Activated CD4-positive, alpha-beta T cell treated with anti-CD3 and anti-CD28 coated beads for 48 hours (primary cell): Measurements from ENCODE around the gene PIGK.

Experiments used
- DNase-seq: peaks from one replicate; pipeline ENCODE4 v3.0.0-alpha.2; 2020

PIGK gene

DNA sequence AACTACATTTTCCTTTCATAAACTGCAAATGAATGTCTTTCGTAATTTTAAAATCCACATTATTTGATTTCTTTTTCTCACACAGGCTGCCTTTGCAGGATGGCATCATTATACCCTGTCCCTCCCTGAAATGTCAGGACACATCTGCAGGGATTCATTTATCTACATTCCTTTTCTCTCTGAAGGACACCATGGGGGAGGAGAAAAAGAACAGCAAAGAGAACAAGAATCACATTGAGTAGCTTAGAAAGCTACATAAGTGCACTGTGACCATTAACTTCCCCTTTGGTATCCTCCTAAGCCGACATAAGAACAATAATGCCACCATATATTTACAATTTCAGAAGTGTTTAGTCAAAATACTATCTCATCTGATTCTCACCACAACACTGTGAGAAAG is 129.5 kb downstream of the PIGK start:
- no peak for DNase-seq

DNA sequence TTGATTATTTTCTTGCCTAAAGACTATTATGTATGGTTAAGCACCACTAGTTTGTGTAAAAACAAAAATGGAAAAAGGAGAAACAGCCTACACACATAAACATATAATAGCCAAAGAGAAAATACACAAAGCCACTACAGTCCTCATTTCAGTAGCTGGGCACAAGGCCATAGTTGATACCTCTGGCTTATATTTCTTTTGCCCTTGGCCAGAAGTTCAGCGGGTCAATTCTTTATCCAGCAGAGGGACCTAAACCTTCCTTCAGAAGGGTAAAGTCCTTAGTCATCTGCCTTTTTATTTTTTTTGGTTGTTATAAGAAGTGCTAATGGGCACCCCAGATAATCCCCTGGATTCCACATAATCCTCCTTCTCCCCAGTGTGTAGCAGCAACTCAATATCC is 134.1 kb downstream of the PIGK start:
- DNase-seq: no peak

DNA sequence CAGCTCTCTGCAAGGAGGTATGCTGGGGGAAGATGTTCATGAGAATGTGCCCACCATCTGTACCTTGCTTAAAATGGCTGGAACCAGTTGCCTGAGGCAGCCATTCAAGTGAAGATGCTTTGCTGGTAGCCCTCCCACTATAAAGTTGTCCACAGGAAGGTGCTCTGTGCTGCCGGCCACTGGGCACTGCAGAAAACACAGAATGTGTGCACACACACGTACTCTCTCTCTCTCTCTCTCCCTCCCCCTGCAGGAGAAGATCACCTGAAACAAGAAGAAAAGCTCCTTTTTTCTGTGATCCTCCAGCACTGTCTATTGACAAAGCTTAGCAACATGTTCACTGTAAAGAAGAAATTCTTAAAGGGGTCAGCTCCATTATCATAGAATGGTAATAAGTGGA is 134.8 kb downstream of the PIGK start:
- no peak for DNase-seq

DNA sequence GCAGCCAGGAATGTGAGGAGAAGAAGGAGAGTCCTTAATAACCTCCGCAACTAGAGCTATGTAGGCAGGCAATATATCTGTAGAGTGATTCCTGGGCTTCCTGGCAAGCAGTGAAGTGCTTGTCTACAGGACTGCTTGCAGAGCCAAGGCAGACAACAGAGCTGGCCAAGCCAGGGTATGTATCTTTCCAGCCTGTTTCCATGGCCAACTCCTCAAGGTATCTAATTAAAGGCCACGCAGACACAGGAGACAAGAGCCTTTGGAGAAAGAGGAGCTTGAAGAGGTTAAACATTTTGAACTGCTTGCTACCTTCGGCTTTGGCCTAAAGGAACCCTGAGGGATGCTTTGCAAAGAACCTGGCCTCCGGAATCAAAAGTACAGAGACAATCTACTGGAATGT is 137.4 kb downstream of the PIGK start:
- DNase-seq: no peak

DNA sequence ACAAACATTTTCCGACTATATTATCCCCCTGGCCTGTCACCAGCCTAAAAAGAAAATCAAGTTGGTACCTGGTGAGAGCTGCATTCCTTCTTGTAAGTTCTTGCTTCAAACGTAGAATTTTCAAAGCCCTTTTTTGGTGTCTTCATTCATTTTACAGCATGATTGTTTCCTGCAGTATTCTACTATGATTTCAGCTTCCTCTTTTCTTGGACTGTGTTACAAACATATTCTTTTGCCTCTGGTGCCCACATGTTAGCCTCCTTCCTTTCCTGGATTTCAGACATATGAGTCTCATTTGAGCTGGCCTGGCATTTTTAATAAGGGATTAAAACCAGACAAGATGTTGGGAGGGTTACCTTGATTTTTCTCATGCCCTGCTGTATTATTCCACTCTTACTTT is 142.5 kb downstream of the PIGK start:
- DNase-seq: no peak

- no peak for DNase-seq
Observed at GRCh38 chr1:77068013-77068412, 151.2 kb downstream of the PIGK start.

GRCh38 chr1:77065693-77066342 is 153.4 kb downstream of the PIGK start:
- no peak for DNase-seq

DNA sequence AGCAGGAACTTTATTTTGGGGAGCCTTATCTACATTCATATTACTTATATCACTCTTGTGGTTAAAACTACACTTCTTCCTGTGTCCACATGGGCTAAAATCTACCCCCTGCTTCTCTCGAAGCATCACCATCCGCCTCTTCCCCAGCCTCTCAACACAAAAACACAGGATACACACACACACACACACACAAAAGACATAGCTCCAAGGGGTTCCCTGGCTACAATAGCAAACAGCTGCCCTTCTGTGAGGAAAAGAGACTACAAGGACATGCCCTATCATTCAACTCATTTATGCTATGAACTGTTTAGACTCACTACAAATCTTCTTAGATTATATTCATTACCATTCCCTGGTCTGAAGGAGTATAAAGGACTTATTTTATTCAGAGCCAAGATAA is 155.0 kb downstream of the PIGK start:
- no peak for DNase-seq

DNA sequence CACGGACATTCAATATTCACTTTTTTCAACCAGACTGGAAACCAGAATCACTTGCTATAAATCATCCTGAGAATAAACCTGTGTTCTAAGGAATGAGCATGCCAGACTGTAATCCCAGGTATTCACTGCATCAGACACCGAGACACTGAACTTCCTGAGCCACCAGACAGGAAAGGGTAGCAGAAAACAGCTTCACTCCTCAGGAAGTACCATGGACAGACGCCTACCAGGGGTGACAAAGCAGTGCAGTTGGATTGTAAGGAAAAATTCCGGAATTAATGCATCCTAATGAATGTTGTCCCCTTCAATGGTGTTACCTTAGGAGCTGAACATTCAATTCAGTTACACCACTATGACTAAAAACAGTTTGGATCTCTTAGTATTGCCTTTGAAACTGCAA is 156.1 kb downstream of the PIGK start:
- no peak for DNase-seq

DNA sequence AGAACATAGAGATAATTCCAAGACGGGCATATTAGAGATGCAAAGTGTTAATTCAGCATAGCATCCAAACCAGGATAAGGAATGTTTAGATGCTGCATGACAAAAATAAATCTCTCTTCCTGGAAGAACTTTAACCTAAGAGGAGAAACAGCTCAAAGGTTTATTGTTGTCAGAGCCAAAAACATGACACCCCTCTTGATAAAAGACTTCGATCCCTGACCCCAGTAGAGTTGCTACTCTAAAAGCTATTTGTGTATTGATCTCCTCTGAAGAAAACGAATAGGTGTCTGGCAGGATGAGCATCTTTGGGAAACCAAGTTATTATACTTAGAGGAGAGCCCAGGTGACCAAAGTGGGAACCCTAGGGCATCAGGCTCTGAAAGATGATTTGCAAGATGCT is 158.1 kb downstream of the PIGK start:
- DNase-seq: no peak

DNA sequence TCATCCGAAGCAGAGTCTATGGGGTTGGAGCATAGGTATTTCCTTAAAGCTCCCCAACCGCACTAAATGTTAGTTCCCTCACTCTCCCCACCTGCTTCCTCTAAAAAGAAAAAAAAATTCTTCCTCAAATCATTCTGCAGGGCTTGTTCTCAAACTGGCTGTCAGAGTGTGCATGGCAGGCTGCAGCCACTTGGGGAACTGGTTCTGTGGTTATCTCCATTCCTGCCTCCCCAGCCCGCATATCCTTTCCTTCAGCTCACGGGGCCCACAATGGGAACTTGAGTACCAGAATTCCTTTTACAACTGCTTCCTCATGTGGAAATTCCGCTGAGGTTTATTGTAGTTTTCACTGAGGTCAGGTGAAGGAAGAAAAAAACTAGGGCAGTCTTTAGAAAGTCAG is 159.2 kb downstream of the PIGK start:
- DNase-seq: no peak

DNA sequence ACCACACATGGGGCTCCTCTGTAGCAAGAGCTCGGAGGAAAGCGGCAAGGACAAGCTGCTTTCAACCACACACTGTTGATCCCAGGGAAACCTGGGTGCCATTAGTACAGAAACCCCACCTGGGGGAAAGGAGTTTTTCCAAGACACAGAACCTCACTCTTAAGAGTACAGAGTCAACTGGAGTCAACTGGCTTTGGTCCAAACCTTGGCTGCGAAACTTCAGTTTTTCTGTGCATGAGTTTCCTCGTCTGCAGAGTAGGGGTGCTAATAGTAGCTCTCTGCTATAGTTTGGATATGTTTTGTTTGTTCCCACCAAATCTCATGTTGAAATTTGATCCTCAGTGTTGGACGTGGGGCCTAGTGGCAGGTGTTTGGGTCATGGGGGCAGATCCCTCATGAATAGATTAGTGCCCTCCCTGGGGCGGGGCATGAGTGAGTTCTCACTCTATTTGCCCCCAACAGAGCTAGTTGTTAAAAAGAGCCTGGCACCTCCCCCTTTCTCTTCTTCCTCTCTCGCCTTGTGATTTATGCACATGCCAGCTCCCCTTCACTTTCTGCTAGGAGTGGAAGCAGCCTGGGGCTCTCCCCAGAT is 161.1 kb downstream of the PIGK start:
- no peak for DNase-seq

GRCh38 chr1:77056525-77056924 is 162.7 kb downstream of the PIGK start:
- DNase-seq: no peak

DNA sequence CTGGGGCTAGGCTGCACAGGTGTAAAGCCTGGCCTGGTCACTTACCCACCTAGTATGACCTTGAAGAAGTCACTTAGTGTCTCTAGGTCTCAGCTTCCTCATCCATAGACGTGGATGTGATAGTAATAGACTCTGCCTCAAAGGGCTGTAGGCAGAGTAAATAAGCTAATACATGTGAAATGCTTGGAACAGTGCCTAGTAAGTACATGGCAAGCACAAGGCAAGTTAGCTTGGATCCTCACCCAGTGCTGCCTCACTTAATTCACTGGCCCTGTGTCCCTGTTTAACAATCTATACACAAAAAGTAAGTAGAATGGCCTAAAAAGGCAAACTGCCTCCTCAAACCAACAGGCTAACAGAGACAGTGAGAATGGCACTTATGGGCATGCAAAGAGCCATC is 167.8 kb downstream of the PIGK start:
- no peak for DNase-seq

- DNase-seq: no peak
Observed at GRCh38 chr1:77048615-77049005, 170.6 kb downstream of the PIGK start.

DNA sequence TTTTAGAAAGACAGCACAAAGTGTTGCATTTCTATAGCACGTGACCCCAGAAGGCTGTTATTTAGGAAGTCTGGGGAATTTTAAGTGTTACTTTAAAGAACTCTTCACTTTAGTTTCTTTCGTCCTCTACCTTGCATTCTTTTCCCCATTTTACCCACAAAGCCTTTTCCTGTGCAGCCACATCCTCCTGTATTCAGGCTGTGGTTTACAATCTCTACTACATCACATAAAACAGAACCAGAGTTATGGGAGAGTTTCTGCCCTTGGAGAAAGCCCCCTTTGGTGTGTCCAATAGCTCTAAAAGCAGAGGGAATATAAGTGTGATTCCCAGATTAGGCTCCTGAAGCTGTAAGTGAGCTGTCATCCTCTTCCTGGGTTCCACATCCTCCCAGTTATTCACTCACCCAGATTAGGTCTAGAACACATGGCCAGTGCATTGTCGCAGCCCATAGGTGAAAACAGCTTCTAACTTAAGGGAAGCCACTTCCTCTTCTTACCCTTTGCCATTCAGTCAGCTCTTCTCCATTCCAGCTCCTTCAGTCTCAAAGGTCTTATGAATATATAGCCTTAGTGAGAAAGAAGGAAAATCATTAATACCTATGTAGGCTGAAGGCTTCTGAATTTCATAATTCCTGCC is 171.1 kb downstream of the PIGK start:
- no peak for DNase-seq

GRCh38 chr1:77047575-77047974 is 171.7 kb downstream of the PIGK start:
- DNase-seq: no peak

DNA sequence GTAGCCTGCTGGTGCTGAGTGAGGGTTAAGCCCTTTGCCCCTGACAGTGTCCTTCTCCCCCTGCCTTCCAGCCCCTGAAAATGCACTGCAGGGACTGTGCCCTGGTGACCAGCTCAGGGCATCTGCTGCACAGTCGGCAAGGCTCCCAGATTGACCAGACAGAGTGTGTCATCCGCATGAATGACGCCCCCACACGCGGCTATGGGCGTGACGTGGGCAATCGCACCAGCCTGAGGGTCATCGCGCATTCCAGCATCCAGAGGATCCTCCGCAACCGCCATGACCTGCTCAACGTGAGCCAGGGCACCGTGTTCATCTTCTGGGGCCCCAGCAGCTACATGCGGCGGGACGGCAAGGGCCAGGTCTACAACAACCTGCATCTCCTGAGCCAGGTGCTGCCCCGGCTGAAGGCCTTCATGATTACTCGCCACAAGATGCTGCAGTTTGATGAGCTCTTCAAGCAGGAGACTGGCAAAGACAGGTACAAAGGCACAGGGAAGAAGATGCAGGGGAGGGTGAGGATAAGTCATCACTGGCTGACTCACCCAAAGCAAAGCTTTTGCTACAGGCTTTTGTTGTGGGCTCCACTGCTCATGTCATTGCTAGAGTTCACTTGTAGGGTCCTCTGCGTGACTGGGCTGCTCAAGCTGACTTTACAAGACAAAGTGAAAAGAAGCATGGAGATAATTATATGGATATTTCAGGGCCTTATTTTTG is 174.9 kb downstream of the PIGK start:
- peak; percentile 28 for DNase-seq

- no peak for DNase-seq
Observed at GRCh38 chr1:77040826-77041225, 178.4 kb downstream of the PIGK start.

DNA sequence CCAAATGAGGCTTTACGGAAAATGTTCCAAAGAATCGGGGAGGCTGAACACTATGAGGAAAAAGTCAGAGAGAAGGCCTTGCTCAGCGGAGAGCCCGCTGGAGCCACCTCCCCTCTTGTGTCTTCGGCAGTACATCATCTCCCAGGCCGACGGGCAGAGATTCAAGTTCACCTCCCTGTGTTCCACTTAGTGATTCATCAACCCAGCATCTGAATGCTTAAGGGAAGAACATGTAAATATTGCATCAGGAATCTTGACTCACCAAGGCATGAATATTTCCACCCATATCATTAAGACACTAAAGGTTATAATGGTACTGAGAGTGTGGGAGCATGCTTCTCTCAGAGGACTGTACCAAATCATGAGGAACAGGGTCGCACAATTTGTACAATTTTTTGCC is 179.5 kb downstream of the PIGK start:
- DNase-seq: no peak

- no peak for DNase-seq
Observed at GRCh38 chr1:77039111-77039510, 180.1 kb downstream of the PIGK start.
